ENCODE results near the gene MRTFA.
A peak's percentile ranks its signal among the peaks of the same experiment; 100 is the strongest.

The MRTFA gene

DNA sequence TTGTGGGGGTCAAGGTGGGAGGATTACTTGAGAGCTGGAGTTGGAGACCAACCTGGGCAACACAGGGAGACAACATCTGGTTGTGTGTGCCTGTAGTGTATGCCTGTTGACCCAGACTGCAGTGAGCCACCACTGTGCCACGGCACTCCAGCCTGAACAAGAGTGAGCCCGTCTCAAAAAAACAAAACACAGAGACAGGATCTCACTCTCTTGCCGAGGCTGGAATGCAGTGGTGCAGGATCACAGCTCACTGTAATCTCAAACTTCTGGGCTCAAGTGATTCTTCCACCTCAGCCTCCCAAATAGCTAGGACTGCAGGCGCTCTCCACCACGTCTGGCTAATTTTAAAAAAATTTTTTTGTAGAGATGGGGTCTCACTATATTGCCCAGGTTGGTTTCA, 153.6 kb downstream of the MRTFA start:
- H3K27ac ChIP-seq (ENCODE audit: low read depth, low read length), result no peak overlapping the region

DNA sequence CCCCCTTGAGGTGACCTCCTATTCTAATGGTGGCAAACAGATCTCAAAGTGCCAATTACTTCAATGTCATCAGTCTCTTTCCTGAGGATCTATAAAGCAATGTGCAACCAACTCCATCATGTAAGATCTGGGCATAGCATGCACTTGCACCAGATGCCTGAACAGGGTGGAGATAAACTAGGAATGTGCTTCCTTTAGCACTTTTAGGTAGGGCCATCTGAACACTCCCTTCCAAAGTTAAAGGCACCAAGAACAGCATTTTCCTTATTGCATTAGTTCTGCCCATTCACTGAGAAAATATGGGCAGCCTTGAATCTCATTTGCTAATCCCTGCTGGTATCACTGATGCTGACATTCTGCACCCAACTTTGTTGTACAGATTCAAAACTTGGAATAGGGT, 154.1 kb downstream of the MRTFA start:
- H3K27me3 ChIP-seq (ENCODE audit: control insufficient read depth, insufficient read depth, low read length), result no peaks in the 10 kb centered on the region
- no peaks in the 10 kb centered on the region for H3K36me3 ChIP-seq (ENCODE audit: control insufficient read depth, insufficient read depth, low read length)
- peaks cover 22% of the 10 kb centered on the region for H3K4me1 ChIP-seq (ENCODE audit: control insufficient read depth, insufficient read depth, low read length)
- H3K4me3 ChIP-seq (ENCODE audit: low read depth, low read length), result no peak overlapping the region
- H3K9me3 ChIP-seq (ENCODE audit: control insufficient read depth, insufficient read depth, low read length), result no peaks in the 10 kb centered on the region
- H3K27ac ChIP-seq (ENCODE audit: low read depth, low read length), result no peak overlapping the region
- no peak overlapping the region for H3K9ac ChIP-seq (ENCODE audit: low read depth, low read length)

More for the DNA sequence above, 153.6 kb downstream of the MRTFA start:
- Histone ChIP-seq H3K4me3 (ENCODE audit: low read depth, low read length) (no peak overlapping the region), H3K9ac (ENCODE audit: low read depth, low read length) (no peak overlapping the region), H3K27me3 (ENCODE audit: control insufficient read depth, insufficient read depth, low read length) (no peaks in the 10 kb centered on the region), H3K9me3 (ENCODE audit: control insufficient read depth, insufficient read depth, low read length) (no peaks in the 10 kb centered on the region), H3K4me1 (ENCODE audit: control insufficient read depth, insufficient read depth, low read length) (peaks cover 17% of the 10 kb centered on the region), H3K36me3 (ENCODE audit: control insufficient read depth, insufficient read depth, low read length) (no peaks in the 10 kb centered on the region)

DNA sequence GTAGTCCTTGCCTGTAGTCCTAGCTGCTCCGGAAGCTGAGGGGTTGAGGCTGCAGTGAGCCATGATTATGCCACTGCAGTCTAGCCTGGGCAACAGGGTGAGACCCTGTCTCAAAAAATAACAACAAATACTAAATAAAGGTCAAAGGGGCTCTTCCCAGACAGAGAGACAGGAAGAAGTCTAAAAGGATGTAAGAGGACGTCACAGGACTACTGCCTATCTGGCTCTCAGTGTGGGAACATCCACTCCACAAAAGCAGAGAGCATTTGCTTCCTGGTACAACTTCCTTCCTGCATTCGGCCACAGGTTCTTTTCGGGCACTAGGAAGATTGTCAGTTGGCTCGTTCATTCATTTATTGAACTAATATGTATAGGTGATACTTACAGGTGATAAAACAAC, 155.5 kb downstream of the MRTFA start:
- no peak overlapping the region for H3K27ac ChIP-seq (ENCODE audit: low read depth, low read length)
- no peak overlapping the region for H3K4me3 ChIP-seq (ENCODE audit: low read depth, low read length)
- H3K4me1 ChIP-seq (ENCODE audit: control insufficient read depth, insufficient read depth, low read length), result peaks cover 23% of the 10 kb centered on the region
- H3K9me3 ChIP-seq (ENCODE audit: control insufficient read depth, insufficient read depth, low read length), result no peaks in the 10 kb centered on the region
- H3K9ac ChIP-seq (ENCODE audit: low read depth, low read length), result no peak overlapping the region
- H3K27me3 ChIP-seq (ENCODE audit: control insufficient read depth, insufficient read depth, low read length), result no peaks in the 10 kb centered on the region
- H3K36me3 ChIP-seq (ENCODE audit: control insufficient read depth, insufficient read depth, low read length), result no peaks in the 10 kb centered on the region

DNA sequence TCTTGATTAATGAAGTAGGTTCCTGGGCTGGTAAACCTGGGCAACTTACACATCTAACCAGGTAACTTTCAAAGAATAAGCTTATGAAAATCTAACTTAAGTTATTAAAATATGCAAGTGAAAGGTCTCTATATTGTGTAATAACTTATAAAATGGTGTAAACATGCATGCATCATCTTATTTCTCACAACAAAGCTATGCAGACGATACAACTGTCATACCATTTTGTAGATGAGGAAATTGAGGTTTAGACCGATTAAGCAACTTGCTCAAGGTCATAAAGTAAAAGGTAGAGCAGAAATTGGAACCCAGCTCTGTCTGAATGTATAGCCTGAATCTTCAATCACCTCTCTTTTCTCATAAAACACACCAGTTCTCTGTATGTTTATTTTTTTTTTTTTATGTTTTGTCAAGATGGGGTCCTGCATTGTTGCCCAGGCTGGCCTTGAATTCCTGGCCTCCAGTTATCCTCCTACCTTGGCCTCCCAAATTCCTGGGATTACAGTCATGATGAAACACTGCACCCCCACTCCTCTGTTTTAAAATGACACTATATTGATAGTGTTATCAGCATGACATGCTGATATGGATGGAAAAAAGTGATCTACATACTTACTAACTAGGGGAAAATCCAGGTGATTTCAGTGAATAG, 156.5 kb downstream of the MRTFA start:
- peaks cover 23% of the 10 kb centered on the region for H3K4me1 ChIP-seq (ENCODE audit: control insufficient read depth, insufficient read depth, low read length)
- H3K36me3 ChIP-seq (ENCODE audit: control insufficient read depth, insufficient read depth, low read length), result no peaks in the 10 kb centered on the region
- no peak overlapping the region for H3K27ac ChIP-seq (ENCODE audit: low read depth, low read length)
- H3K9me3 ChIP-seq (ENCODE audit: control insufficient read depth, insufficient read depth, low read length), result no peaks in the 10 kb centered on the region
- H3K27me3 ChIP-seq (ENCODE audit: control insufficient read depth, insufficient read depth, low read length), result no peaks in the 10 kb centered on the region
- H3K9ac ChIP-seq (ENCODE audit: low read depth, low read length), result no peak overlapping the region
- no peak overlapping the region for H3K4me3 ChIP-seq (ENCODE audit: low read depth, low read length)

DNA sequence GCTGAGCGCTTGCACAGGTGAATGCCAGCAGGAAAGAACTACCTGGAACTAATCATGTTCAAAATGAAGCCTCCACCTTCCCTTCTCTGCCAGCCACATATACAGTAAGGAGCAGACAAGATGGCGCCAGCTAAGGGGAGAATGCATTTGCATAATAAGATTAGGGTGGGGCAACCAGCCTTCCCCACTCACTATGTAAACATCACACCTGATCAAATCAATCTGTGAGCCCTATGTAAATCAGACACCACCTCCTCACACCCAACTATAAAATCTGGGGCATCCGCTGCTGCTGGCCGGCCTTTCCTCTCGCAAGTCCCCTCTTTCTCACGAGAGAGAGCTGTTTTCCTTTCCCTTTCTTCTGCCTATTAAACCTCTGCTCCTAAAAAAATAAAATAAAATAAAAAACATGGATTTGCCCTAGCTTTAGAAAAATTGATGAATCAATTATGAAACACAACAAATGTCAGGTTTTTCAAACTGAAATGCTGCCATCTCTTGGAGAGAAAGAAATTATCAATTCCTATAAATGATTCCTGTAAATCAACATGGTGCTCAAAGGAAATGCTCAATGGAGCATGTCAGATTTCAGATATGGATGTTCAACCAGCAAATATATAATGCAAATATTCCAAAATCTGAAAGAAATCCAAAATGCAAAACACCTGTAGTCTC, 157.3 kb downstream of the MRTFA start:
- Histone ChIP-seq H3K9ac (ENCODE audit: low read depth, low read length) (no peak overlapping the region), H3K27ac (ENCODE audit: low read depth, low read length) (peak overlapping the region; percentile 6), H3K4me3 (ENCODE audit: low read depth, low read length) (no peak overlapping the region), H3K4me1 (ENCODE audit: control insufficient read depth, insufficient read depth, low read length) (peaks cover 23% of the 10 kb centered on the region), H3K36me3 (ENCODE audit: control insufficient read depth, insufficient read depth, low read length) (no peaks in the 10 kb centered on the region), H3K27me3 (ENCODE audit: control insufficient read depth, insufficient read depth, low read length) (no peaks in the 10 kb centered on the region), H3K9me3 (ENCODE audit: control insufficient read depth, insufficient read depth, low read length) (no peaks in the 10 kb centered on the region)

DNA sequence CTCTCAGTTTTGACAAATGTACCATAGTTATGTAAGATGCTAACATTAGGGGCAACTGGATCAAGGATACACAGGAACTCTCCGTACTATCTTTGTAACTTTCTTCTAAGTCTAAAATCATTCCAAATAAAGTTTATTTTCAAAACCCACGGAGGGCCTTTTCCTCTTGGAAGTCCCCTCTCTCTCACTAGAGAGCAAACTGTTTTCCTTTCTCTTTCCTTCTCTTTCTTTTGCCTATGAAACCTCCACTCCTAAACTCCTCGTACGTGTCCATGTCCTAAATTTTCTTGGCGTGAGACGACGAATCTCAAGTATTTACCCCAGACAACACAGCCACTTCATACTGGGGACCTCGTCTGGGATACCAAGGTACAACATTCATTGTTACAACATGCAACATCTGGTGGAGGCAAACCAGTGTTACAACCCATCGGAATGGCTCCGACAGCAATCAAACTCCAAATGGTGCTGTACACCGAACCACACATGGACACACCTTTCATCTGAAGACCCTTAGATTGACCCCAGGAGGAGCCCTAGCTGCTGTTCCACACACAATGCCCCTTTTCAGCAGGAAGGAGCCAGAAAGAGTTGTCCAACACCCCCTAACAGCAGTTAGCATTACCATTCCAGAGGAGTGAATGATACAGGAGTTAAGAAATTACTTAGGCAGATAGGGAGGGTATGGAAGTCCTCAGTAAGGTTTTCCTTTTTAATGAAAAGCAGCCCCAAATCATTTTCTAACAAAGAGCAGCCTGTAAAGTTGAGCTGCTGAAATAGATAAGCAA, 158.0 kb downstream of the MRTFA start:
- no peaks in the 10 kb centered on the region for H3K27me3 ChIP-seq (ENCODE audit: control insufficient read depth, insufficient read depth, low read length)
- H3K4me3 ChIP-seq (ENCODE audit: low read depth, low read length), result no peak overlapping the region
- H3K4me1 ChIP-seq (ENCODE audit: control insufficient read depth, insufficient read depth, low read length), result peaks cover 23% of the 10 kb centered on the region
- H3K27ac ChIP-seq (ENCODE audit: low read depth, low read length), result peak overlapping the region; percentile 12
- H3K36me3 ChIP-seq (ENCODE audit: control insufficient read depth, insufficient read depth, low read length), result no peaks in the 10 kb centered on the region
- H3K9me3 ChIP-seq (ENCODE audit: control insufficient read depth, insufficient read depth, low read length), result no peaks in the 10 kb centered on the region
- H3K9ac ChIP-seq (ENCODE audit: low read depth, low read length), result no peak overlapping the region

DNA sequence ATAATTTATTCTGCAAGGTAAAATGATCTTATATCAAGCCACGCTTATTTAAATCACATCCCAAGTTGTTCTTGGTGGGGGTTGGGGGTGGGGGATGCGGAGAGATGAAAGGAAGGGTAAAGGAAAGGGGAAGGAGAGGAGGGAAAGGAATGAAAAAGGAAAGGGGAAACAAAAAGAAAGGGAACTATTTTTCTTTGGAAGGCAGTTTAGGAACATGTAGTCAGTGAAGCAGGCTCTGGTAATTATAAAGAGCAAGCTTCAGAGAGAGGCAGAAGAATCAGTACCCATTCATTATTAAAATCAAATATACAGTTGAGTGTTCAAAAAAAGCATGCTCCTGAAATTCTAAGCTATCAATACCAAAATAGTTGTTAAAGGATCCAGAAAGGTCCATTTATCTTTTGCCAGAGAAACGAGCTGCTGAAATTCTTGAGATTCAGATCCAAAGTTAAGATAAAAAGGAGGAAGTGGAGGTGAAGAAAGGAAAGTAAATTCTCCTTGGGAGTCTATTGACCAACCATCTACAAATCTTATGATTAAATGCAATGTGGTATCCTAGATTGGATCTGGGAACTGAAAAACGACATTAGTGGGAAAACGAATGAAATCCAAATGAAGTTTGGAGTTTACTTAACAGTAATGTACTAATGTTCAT, 158.7 kb downstream of the MRTFA start:
- Histone ChIP-seq H3K27ac (ENCODE audit: low read depth, low read length) (peak overlapping the region; percentile 12), H3K36me3 (ENCODE audit: control insufficient read depth, insufficient read depth, low read length) (no peaks in the 10 kb centered on the region), H3K9me3 (ENCODE audit: control insufficient read depth, insufficient read depth, low read length) (no peaks in the 10 kb centered on the region), H3K27me3 (ENCODE audit: control insufficient read depth, insufficient read depth, low read length) (no peaks in the 10 kb centered on the region), H3K4me3 (ENCODE audit: low read depth, low read length) (no peak overlapping the region), H3K4me1 (ENCODE audit: control insufficient read depth, insufficient read depth, low read length) (peaks cover 25% of the 10 kb centered on the region), H3K9ac (ENCODE audit: low read depth, low read length) (no peak overlapping the region)

DNA sequence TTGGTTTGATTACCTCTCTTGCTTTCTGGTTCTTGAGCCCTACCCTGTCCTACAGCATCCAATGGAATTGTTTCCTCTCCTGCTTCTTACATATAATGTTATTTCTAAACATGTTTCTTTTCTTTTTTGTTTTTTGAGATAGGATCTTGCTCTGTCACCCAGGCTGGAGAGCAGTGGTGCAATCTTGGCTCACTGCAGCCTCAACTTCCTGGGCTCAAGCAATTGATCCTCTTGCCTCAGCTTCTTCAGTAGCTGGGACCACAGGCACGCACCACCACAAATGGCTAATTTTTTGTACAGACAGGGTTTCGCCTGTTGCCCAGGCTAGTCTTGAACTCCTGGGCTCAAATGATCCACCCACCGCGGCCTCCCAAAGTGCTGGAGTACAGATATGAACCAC, 160.2 kb downstream of the MRTFA start:
- no peaks in the 10 kb centered on the region for H3K36me3 ChIP-seq (ENCODE audit: control insufficient read depth, insufficient read depth, low read length)
- H3K4me1 ChIP-seq (ENCODE audit: control insufficient read depth, insufficient read depth, low read length), result peaks cover 40% of the 10 kb centered on the region
- H3K4me3 ChIP-seq (ENCODE audit: low read depth, low read length), result no peak overlapping the region
- no peaks in the 10 kb centered on the region for H3K27me3 ChIP-seq (ENCODE audit: control insufficient read depth, insufficient read depth, low read length)
- H3K9ac ChIP-seq (ENCODE audit: low read depth, low read length), result no peak overlapping the region
- H3K27ac ChIP-seq (ENCODE audit: low read depth, low read length), result no peak overlapping the region
- H3K9me3 ChIP-seq (ENCODE audit: control insufficient read depth, insufficient read depth, low read length), result no peaks in the 10 kb centered on the region

DNA sequence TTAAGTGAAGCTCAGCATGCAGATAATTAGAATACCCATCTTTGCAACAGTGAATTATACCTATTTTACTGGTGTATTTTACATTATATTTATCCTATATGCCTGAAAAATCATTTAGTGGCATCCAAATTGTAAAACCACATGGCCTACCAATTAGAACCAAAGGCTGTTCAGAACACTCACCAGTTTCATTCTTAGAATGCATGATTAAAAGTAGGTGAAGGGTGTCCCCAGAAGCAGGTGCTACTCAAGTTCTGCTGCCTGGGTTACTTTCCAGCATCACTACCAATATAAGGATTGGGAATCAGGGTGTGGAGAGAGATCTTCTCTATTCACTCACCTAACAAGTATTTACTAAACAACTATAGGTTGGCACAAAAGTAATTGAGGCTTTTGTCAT, 162.8 kb downstream of the MRTFA start:
- no peaks in the 10 kb centered on the region for H3K9me3 ChIP-seq (ENCODE audit: control insufficient read depth, insufficient read depth, low read length)
- no peak overlapping the region for H3K4me3 ChIP-seq (ENCODE audit: low read depth, low read length)
- no peak overlapping the region for H3K9ac ChIP-seq (ENCODE audit: low read depth, low read length)
- H3K36me3 ChIP-seq (ENCODE audit: control insufficient read depth, insufficient read depth, low read length), result no peaks in the 10 kb centered on the region
- H3K4me1 ChIP-seq (ENCODE audit: control insufficient read depth, insufficient read depth, low read length), result peaks cover 35% of the 10 kb centered on the region
- no peaks in the 10 kb centered on the region for H3K27me3 ChIP-seq (ENCODE audit: control insufficient read depth, insufficient read depth, low read length)
- no peak overlapping the region for H3K27ac ChIP-seq (ENCODE audit: low read depth, low read length)

DNA sequence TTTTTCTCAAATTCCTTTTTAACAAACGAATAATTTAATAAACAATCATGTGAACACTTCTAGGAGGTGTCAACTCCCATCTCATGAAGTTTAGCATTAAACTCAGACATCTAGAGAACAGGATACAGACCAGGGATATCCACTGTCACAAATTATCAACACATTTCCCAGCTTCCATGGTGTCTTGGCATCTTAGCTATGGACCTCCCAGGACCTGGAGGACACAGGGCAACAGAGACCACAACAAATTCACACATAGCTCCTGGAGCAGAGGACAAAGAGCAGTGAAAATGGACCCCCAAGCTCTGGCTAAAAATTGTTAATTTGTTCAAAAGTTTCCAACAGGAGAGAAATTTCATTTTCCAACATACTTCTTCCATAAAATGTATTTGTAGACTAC, 163.9 kb downstream of the MRTFA start:
- Histone ChIP-seq H3K27ac (ENCODE audit: low read depth, low read length) (peak overlapping the region; percentile 26), H3K36me3 (ENCODE audit: control insufficient read depth, insufficient read depth, low read length) (no peaks in the 10 kb centered on the region), H3K4me1 (ENCODE audit: control insufficient read depth, insufficient read depth, low read length) (peaks cover 24% of the 10 kb centered on the region), H3K9me3 (ENCODE audit: control insufficient read depth, insufficient read depth, low read length) (no peaks in the 10 kb centered on the region), H3K27me3 (ENCODE audit: control insufficient read depth, insufficient read depth, low read length) (no peaks in the 10 kb centered on the region), H3K4me3 (ENCODE audit: low read depth, low read length) (no peak overlapping the region), H3K9ac (ENCODE audit: low read depth, low read length) (no peak overlapping the region)

DNA sequence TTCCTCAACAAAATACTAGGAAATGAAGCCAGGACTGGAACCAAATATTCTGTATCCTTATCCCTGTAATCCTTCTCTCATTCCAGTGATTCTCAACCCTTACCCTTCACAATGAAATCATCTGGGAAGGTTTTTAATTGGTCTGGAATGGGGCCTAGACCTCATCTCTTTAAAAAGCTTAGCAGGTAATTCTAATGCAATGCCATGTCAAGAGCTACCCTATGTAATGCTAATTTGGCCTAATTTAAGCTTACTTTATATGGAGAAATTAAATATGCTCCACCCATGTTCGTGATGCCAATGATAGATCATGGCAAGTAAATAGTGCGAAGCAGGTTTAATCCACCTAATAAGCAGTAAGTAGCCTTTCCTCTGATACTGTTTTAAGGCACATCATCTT, 164.5 kb downstream of the MRTFA start:
- H3K9me3 ChIP-seq (ENCODE audit: control insufficient read depth, insufficient read depth, low read length), result no peaks in the 10 kb centered on the region
- H3K36me3 ChIP-seq (ENCODE audit: control insufficient read depth, insufficient read depth, low read length), result no peaks in the 10 kb centered on the region
- H3K4me3 ChIP-seq (ENCODE audit: low read depth, low read length), result no peak overlapping the region
- peaks cover 21% of the 10 kb centered on the region for H3K4me1 ChIP-seq (ENCODE audit: control insufficient read depth, insufficient read depth, low read length)
- no peak overlapping the region for H3K9ac ChIP-seq (ENCODE audit: low read depth, low read length)
- peak overlapping the region; percentile 26 for H3K27ac ChIP-seq (ENCODE audit: low read depth, low read length)
- no peaks in the 10 kb centered on the region for H3K27me3 ChIP-seq (ENCODE audit: control insufficient read depth, insufficient read depth, low read length)

All from HUES48 (cell line).